ENCODE results near the gene CLNK.

The CLNK gene

GRCh38 chr4:10569491-10569890 is 115.1 kb downstream of the CLNK start:
- DNase-seq, result no peak

GRCh38 chr4:10567766-10568165 is 116.8 kb downstream of the CLNK start:
- no peak for DNase-seq

- DNase-seq, result no peak
Observed at GRCh38 chr4:10565166-10565780, 119.3 kb downstream of the CLNK start.

GRCh38 chr4:10554694-10555093 is 129.9 kb downstream of the CLNK start:
- DNase-seq, result no peak

- DNase-seq, result no peak
Observed at GRCh38 chr4:10554121-10554520, 130.4 kb downstream of the CLNK start.

- DNase-seq, result no peak
Observed at GRCh38 chr4:10552591-10553280, 131.8 kb downstream of the CLNK start.

- DNase-seq, result no peak
Observed at GRCh38 chr4:10535912-10536311, 148.7 kb downstream of the CLNK start.

- DNase-seq, result no peak
Observed at GRCh38 chr4:10534820-10535219, 149.7 kb downstream of the CLNK start.

- DNase-seq, result no peak
Observed at GRCh38 chr4:10532155-10532554, 152.4 kb downstream of the CLNK start.

- DNase-seq, result no peak
Observed at GRCh38 chr4:10530137-10530786, 154.3 kb downstream of the CLNK start.

GRCh38 chr4:10529291-10530136 is 155.1 kb downstream of the CLNK start:
- DNase-seq, result no peak

GRCh38 chr4:10527438-10527837 is 157.1 kb downstream of the CLNK start:
- no peak for DNase-seq

- DNase-seq, result no peak
Observed at GRCh38 chr4:10526429-10527222, 157.9 kb downstream of the CLNK start.

- no peak for DNase-seq
Observed at GRCh38 chr4:10524196-10524833, 160.3 kb downstream of the CLNK start.

GRCh38 chr4:10521424-10521823 is 163.1 kb downstream of the CLNK start:
- DNase-seq, result peak; percentile 74

GRCh38 chr4:10509733-10510132 is 174.8 kb downstream of the CLNK start:
- DNase-seq, result no peak

- no peak for DNase-seq
Observed at GRCh38 chr4:10506077-10506476, 178.5 kb downstream of the CLNK start.

GRCh38 chr4:10504570-10505179 is 179.9 kb downstream of the CLNK start:
- DNase-seq, result no peak

GRCh38 chr4:10502717-10503116 is 181.9 kb downstream of the CLNK start:
- no peak for DNase-seq

GRCh38 chr4:10500776-10501175 is 183.8 kb downstream of the CLNK start:
- no peak for DNase-seq

- no peak for DNase-seq
Observed at GRCh38 chr4:10496200-10496599, 188.4 kb downstream of the CLNK start.

GRCh38 chr4:10495651-10496050 is 188.9 kb downstream of the CLNK start:
- DNase-seq, result no peak

Measured in DMS153 (cell line).